MCF 10A (cell line): ENCODE results near the gene PACRG. TPM values are rescaled to one million over a fixed set of nuclear protein-coding genes. Genes with fewer than 3 reads are reported as not detected.

Experiments used
- BruUV-seq: library from RNA; stranded (reverse); fragments of 400-500 nt; replicated peaks from 2 replicates; lab custom pipeline; 2021; lab: Mats Ljungman, UMichigan
- CTCF ChIA-PET: fragments of 300-600 bp; sonication (Branson Sonifier 250); formaldehyde crosslinking; extraction: SDS; loops from one replicate; lab custom pipeline; 2021; ENCODE audit warnings: antibody characterized with exemption, inconsistent platforms; lab: Yijun Ruan, JAX
- POLR2A ChIA-PET: fragments of 300-600, 350-650 bp; sonication (Branson Sonifier 250); formaldehyde crosslinking; extraction: SDS; loops from one replicate; lab custom pipeline; 2020; ENCODE audit warnings: antibody characterized with exemption, inconsistent platforms; lab: Yijun Ruan, JAX
- DNase-seq: peaks from one replicate; pipeline ENCODE4 v3.0.0-alpha.2; 2018; ENCODE audit not compliant: unreplicated experiment
- H3K27ac Mint-ChIP-seq: one replicate; pipeline ENCODE4 v1.8.0; 2022; ENCODE audit warnings: mild to moderate bottlenecking, low read depth, mixed read lengths; ENCODE audit not compliant: unreplicated experiment
- H3K27me3 Mint-ChIP-seq: one replicate; pipeline ENCODE4 v1.8.0; 2022; ENCODE audit warnings: mixed read lengths; ENCODE audit not compliant: insufficient read depth, unreplicated experiment
- H3K36me3 Mint-ChIP-seq: one replicate; pipeline ENCODE4 v1.8.0; 2022; ENCODE audit warnings: mild to moderate bottlenecking, moderate library complexity, mixed read lengths; ENCODE audit not compliant: insufficient read depth, unreplicated experiment
- H3K4me1 Mint-ChIP-seq: one replicate; pipeline ENCODE4 v1.8.0; 2022; ENCODE audit warnings: mixed read lengths; ENCODE audit not compliant: insufficient read depth, unreplicated experiment
- H3K4me3 Mint-ChIP-seq: one replicate; pipeline ENCODE4 v1.8.0; 2022; ENCODE audit warnings: mild to moderate bottlenecking, moderate library complexity, mixed read lengths; ENCODE audit not compliant: unreplicated experiment
- H3K9me3 Mint-ChIP-seq: one replicate; pipeline ENCODE4 v1.8.0; 2022; ENCODE audit warnings: mixed read lengths; ENCODE audit not compliant: unreplicated experiment
- intact Hi-C: fragments of 100-400 bp; cut with micrococcal nuclease; formaldehyde crosslinking; loops from 2 replicates; pipeline ENCODE4 v1.14.1; 2022
- total RNA-seq: library from RNA; stranded (reverse); gene quantifications from 2 replicates; pipeline ENCODE4 v1.2.3, GENCODE V29; 2022
- TF ChIP-seq, protein P1 (sequence below): fragments of 200-600 bp; IDR thresholded peaks from one replicate; pipeline ENCODE4 v1.8.0; 2022; ENCODE audit warnings: antibody characterized with exemption, mild to moderate bottlenecking; ENCODE audit not compliant: unreplicated experiment

Gene PACRG
- total RNA-seq, 1 experiment from 2014 or later = not detected

DNA sequence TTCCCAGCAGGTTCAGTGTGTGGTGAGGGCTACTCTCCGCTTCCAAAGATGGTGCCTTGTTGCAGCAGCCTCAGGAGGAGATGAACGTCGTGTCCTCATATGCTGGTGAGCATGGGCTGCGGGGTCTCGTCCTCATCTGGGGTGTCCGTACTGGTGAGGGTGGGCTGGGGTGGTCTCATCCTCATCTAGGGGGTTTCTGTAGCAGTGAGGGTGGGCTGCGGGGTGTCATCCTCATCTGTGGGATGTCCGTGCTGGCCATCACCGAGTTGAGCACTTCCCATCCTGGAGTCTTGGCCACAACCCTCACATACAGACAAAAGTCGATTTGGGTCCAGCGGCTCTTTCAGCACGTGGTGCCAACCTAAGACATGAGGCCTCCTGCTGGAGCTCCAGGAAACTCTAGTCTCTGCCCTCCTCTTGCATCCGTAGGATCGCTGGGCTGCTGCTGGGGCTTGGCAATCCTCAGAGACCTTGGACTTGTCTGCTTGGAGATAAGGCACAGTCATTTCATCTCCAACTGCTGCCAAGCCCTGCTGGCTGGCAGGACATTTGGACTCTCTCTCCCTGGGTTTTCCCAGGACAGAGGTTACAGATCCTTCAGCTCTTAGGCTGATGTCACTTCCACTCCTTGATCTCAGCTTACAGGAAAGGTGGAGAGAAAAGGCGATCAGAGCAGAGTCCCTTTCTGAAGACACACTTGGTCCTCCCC, 160.4 kb downstream of the PACRG start:
- BruUV-seq = no TSS peak
- ChIA-PET POLR2A (interaction anchor here (1.3 kb wide), 1 partner anchor 11 kb away, joined by 3 read pairs; no protein-coding TSS in a partner anchor), CTCF (interaction anchor here (0.5 to 0.6 kb wide), 2 partner anchors 52 to 342 kb away, joined by 3 read pairs; no protein-coding TSS in a partner anchor)
- no peak for DNase-seq
- TF ChIP-seq, protein P1, sequence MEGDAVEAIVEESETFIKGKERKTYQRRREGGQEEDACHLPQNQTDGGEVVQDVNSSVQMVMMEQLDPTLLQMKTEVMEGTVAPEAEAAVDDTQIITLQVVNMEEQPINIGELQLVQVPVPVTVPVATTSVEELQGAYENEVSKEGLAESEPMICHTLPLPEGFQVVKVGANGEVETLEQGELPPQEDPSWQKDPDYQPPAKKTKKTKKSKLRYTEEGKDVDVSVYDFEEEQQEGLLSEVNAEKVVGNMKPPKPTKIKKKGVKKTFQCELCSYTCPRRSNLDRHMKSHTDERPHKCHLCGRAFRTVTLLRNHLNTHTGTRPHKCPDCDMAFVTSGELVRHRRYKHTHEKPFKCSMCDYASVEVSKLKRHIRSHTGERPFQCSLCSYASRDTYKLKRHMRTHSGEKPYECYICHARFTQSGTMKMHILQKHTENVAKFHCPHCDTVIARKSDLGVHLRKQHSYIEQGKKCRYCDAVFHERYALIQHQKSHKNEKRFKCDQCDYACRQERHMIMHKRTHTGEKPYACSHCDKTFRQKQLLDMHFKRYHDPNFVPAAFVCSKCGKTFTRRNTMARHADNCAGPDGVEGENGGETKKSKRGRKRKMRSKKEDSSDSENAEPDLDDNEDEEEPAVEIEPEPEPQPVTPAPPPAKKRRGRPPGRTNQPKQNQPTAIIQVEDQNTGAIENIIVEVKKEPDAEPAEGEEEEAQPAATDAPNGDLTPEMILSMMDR = no peak
- intact Hi-C loops = no loop called here
- H3K36me3 Mint-ChIP-seq = no peaks in the 10 kb centered on the region
- no peak overlapping the region for H3K4me3 Mint-ChIP-seq
- no peaks in the 10 kb centered on the region for H3K9me3 Mint-ChIP-seq
- H3K27ac Mint-ChIP-seq = no peak overlapping the region
- no peaks in the 10 kb centered on the region for H3K27me3 Mint-ChIP-seq
- H3K4me1 Mint-ChIP-seq = no peaks in the 10 kb centered on the region

DNA sequence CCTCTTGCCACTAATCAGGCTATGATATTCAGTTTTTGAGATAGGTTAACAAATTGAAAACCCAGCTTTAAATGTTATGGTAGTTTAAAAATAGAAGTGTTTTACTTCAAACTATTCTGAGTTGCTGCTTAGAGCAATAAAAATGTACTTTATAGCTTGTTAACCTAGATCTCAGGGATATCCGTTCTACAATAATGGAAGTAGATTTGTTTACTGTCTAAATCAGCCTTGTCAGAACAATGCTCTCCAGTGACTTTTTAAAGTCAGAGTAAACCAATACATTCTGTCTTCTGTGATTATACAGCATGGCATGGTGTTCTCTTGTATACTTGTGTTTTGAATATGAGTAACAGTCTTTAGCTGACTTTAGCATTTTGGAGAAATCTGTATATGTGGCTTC, 161.5 kb downstream of the PACRG start:
- Mint-ChIP-seq H3K27me3 (no peaks in the 10 kb centered on the region), H3K4me1 (no peaks in the 10 kb centered on the region), H3K36me3 (no peaks in the 10 kb centered on the region), H3K27ac (no peak overlapping the region), H3K4me3 (no peak overlapping the region), H3K9me3 (no peaks in the 10 kb centered on the region)
- no peak for DNase-seq
- ChIA-PET CTCF (no interaction called here), POLR2A (interaction anchor here (1.3 kb wide), 1 partner anchor 10 kb away, joined by 3 read pairs; no protein-coding TSS in a partner anchor)
- TF ChIP-seq, protein P1 = no peak
- no TSS peak for BruUV-seq
- intact Hi-C loops = no loop called here

DNA sequence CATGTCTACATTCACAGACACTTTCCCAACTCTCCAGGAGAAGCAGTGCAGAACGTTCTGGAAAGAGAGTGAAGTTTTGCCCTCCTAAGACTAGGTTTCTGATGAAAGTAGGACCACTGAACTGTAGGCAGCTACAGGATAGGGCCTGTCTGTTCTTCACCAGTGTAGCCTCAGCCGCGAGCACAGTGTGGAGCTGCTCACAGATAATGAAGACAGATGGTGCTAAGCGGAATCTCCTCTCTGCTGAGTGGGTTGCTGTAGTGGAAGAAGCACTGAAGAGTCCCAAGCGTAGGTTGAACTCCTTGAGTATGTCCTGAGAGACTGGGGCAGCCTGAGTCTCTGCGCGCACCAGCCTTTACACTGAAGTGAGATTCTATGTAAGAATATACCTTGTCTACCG, 170.2 kb downstream of the PACRG start:
- CTCF ChIA-PET = interaction anchor here (0.7 to 1.2 kb wide), 3 partner anchors 9 to 1246 kb away, joined by 3 read pairs; no protein-coding TSS in a partner anchor
- no peaks in the 10 kb centered on the region for H3K4me1 Mint-ChIP-seq
- H3K9me3 Mint-ChIP-seq = no peaks in the 10 kb centered on the region
- BruUV-seq = no TSS peak
- H3K27ac Mint-ChIP-seq = no peak overlapping the region
- DNase-seq = no peak
- intact Hi-C loops = no loop called here
- no peaks in the 10 kb centered on the region for H3K36me3 Mint-ChIP-seq
- no peak overlapping the region for H3K4me3 Mint-ChIP-seq
- TF ChIP-seq, protein P1 = no peak
- no peaks in the 10 kb centered on the region for H3K27me3 Mint-ChIP-seq
- POLR2A ChIA-PET = no interaction called here

DNA sequence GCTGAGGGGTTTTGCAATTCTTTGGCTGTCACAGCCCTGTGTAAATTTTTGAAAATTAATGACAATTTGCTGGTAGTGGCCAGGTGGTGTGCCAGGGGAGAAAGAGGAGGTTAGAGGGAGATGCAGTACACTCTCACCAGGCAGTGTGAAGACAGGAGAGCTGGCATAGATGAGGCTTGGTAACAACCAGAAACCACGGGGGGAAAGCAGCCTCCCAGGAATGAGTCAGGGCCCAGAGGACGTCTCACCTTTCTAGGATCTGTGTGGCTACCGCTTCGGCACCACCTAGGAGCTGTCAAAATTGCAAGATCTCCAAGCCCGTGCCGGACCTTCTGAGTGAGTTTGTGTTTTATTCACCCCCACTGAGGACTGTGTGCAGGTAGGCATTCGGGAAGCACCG, 171.4 kb downstream of the PACRG start:
- Mint-ChIP-seq H3K4me1 (no peaks in the 10 kb centered on the region), H3K36me3 (no peaks in the 10 kb centered on the region), H3K27me3 (no peaks in the 10 kb centered on the region), H3K9me3 (no peaks in the 10 kb centered on the region), H3K4me3 (no peak overlapping the region), H3K27ac (no peak overlapping the region)
- DNase-seq = no peak
- ChIA-PET CTCF (interaction anchor here (0.5 kb wide), 1 partner anchor 1524 kb away, joined by 3 read pairs; no protein-coding TSS in a partner anchor), POLR2A (interaction anchor here (0.5 to 1.0 kb wide), 3 partner anchors 11 to 378 kb away, joined by 3 read pairs; no protein-coding TSS in a partner anchor)
- intact Hi-C loops = no loop called here
- no TSS peak for BruUV-seq
- TF ChIP-seq, protein P1 = no peak
